ENCODE results near the gene FLNC.

The FLNC gene

GRCh38 chr7:128790315-128791041 lies 39.7 kb upstream of the FLNC start:
- no peak overlapping the region; the same call in 1 of the 2 replicates for H3K27ac ChIP-seq
- no peak for TF ChIP-seq ZFX (IDR thresholded peaks at IDR 0.05; ENCODE audit: borderline replicate concordance)

GRCh38 chr7:128791121-128791971 lies 38.9 kb upstream of the FLNC start, which contains the start of gene CCDC136:
Gene CCDC136 (plus strand): TSS chr7:128791968. CDS start chr7:128792412, 444 bp downstream.
- no peak within 1 kb of the TSS; the same call in 1 of the 2 replicates for H3K27ac ChIP-seq
- TF ChIP-seq ZFX (IDR thresholded peaks at IDR 0.05; ENCODE audit: borderline replicate concordance): no peak
- TF ChIP-seq, protein P1, sequence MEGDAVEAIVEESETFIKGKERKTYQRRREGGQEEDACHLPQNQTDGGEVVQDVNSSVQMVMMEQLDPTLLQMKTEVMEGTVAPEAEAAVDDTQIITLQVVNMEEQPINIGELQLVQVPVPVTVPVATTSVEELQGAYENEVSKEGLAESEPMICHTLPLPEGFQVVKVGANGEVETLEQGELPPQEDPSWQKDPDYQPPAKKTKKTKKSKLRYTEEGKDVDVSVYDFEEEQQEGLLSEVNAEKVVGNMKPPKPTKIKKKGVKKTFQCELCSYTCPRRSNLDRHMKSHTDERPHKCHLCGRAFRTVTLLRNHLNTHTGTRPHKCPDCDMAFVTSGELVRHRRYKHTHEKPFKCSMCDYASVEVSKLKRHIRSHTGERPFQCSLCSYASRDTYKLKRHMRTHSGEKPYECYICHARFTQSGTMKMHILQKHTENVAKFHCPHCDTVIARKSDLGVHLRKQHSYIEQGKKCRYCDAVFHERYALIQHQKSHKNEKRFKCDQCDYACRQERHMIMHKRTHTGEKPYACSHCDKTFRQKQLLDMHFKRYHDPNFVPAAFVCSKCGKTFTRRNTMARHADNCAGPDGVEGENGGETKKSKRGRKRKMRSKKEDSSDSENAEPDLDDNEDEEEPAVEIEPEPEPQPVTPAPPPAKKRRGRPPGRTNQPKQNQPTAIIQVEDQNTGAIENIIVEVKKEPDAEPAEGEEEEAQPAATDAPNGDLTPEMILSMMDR (IDR thresholded peaks at IDR 0.05): no peak

GRCh38 chr7:128791972-128792327 lies 38.3 kb upstream of the FLNC start:
- TF ChIP-seq, protein P1 (IDR thresholded peaks at IDR 0.05): no peak
- TF ChIP-seq ZFX (IDR thresholded peaks at IDR 0.05; ENCODE audit: borderline replicate concordance): no peak
- H3K27ac ChIP-seq: no peak overlapping the region

- TF ChIP-seq ZFX (IDR thresholded peaks at IDR 0.05; ENCODE audit: borderline replicate concordance): no peak
- TF ChIP-seq, protein P1 (IDR thresholded peaks at IDR 0.05): no peak
- H3K27ac ChIP-seq: no peak overlapping the region
These were observed 37.6 kb upstream of the FLNC start for GRCh38 chr7:128792471-128793180.

GRCh38 chr7:128793181-128793547 lies 37.0 kb upstream of the FLNC start:
- H3K27ac ChIP-seq: no peak overlapping the region
- no peak for TF ChIP-seq ZFX (IDR thresholded peaks at IDR 0.05; ENCODE audit: borderline replicate concordance)
- TF ChIP-seq, protein P1 (IDR thresholded peaks at IDR 0.05): no peak

DNA sequence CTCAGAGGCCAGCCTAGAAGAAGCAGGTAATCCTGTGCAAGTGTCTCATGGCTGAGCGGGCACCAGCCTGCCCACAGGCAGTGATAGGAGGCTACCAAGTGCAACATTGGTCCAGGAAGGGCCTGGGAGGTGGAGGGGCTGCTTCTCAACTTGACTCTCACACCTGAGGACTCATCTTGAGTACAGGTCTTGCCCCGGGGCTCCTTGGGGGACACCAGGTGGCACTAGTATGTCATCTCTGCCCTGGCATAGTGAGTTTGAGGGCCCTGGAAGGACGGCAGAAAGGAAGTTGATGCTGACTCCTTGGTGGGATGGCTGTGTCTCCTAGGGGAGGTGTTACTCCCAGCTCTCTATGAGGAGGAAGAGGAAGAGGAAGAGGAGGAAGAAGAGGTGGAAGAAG lies 36.2 kb upstream of the FLNC start:
- TF ChIP-seq ZFX (IDR thresholded peaks at IDR 0.05; ENCODE audit: borderline replicate concordance): no peak
- TF ChIP-seq, protein P1 (IDR thresholded peaks at IDR 0.05): no peak
- H3K27ac ChIP-seq: no peak overlapping the region

DNA sequence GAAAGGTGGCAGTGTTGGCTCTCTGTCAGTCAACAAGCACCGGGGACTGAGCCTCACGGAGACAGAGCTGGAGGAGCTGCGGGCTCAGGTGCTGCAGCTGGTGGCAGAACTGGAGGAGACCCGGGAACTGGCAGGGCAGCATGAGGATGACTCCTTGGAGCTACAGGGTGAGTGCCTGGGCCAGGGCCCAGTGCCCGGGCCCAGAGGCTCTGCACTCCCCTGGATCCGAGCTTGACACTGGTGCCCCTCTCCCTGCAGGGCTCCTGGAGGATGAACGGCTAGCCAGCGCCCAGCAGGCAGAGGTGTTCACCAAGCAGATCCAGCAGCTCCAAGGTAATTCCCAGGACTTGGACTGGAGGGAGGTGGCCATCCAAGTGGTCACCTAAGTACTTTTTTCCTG lies 35.8 kb upstream of the FLNC start:
- no peak overlapping the region for H3K27ac ChIP-seq
- TF ChIP-seq ZFX (IDR thresholded peaks at IDR 0.05; ENCODE audit: borderline replicate concordance): no peak
- TF ChIP-seq, protein P1 (IDR thresholded peaks at IDR 0.05): no peak

All from 22Rv1 (cell line).